NB4 (cell line): ENCODE results near the gene CALCOCO1.

Experiments
- POLR2A ChIP-seq: IDR thresholded peaks from 2 replicates; pipeline ENCODE4 v1.6.1; 2011; ENCODE audit warnings: mild to moderate bottlenecking; ENCODE audit not compliant: insufficient read length; ENCODE audit errors: extremely low read depth
- TF ChIP-seq, protein P1 (sequence below): IDR thresholded peaks from one replicate; pipeline ENCODE4 v1.5.1; 2012; ENCODE audit warnings: low read depth, low read length

DNA sequence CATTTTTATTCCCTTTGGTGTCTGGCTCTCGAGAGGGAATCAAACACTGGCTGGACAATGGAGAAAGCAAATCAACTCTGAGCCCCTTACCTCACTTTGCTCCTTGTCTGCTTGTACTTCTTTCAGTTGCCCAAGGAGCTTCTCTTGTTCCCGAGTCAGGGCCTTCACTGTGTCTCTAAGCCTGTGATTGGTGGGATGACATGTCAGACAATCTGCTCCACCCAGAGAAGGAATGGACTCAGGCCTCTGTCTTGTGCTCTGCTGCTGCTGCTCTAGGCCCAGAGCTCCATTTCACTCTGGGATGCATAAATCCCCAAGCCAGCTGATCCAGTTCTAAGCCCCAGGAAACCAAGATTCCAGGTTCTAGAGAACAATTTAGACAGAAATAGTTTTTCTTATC is 7.6 kb downstream of the CALCOCO1 start:
- TF ChIP-seq, protein P1, sequence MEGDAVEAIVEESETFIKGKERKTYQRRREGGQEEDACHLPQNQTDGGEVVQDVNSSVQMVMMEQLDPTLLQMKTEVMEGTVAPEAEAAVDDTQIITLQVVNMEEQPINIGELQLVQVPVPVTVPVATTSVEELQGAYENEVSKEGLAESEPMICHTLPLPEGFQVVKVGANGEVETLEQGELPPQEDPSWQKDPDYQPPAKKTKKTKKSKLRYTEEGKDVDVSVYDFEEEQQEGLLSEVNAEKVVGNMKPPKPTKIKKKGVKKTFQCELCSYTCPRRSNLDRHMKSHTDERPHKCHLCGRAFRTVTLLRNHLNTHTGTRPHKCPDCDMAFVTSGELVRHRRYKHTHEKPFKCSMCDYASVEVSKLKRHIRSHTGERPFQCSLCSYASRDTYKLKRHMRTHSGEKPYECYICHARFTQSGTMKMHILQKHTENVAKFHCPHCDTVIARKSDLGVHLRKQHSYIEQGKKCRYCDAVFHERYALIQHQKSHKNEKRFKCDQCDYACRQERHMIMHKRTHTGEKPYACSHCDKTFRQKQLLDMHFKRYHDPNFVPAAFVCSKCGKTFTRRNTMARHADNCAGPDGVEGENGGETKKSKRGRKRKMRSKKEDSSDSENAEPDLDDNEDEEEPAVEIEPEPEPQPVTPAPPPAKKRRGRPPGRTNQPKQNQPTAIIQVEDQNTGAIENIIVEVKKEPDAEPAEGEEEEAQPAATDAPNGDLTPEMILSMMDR: no peak
- no peak for TF ChIP-seq POLR2A
